ENCODE results near the gene DNAH3.

DNA sequence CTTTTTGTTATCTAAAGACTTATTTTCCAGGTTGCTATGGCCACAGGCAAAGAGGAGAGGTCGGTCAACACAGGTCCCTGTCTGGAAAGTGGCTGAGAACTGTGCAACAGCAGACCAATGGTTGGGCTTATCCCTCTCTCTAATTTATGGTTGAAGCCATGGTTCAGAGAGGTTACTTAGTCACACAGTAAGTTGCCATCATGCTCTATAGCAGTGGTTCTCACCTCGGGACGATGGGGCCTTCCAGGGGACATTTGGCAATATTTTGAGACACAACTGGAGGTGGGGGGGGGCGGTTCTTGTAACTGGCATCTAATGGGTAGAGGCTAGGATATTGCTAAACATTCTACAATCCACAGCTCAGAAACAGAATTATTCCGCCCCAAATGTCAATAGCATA is 7.0 kb upstream of the DNAH3 start:
- TF ChIP-seq GATA2 (IDR thresholded peaks at IDR 0.05; ENCODE audit: low read depth, low read length) (no peak), GATA3 (IDR thresholded peaks at IDR 0.05; ENCODE audit: low read depth, low read length) (no peak)

Data from SH-SY5Y (cell line).